Stomach (tissue), 9 donors: Measurements from ENCODE around the gene MIOX. TPM values are rescaled to one million over a fixed set of nuclear protein-coding genes. Genes with fewer than 3 reads are reported as not detected.

Experiments used
- DNase-seq, 2 donors: peaks; one replicate each; pipeline versions ENCODE4 v3.0.0 to v3.0.0-alpha.2; 2013 to 2019
- H3K27ac ChIP-seq, 5 donors: fragments of 200-600 bp in 4 of 5; sonication (generic) in 4 of 5; one replicate each; pipeline ENCODE4 v1.5.1; 2013 to 2019; ENCODE audit warnings: mild to moderate bottlenecking in 1 of 5, moderate library complexity in 1 of 5
- H3K27me3 ChIP-seq, 3 donors: fragments of 200-600 bp; sonication (generic); one replicate each; pipeline ENCODE4 v1.5.1; 2017 to 2019; ENCODE audit warnings: mixed run types in 1 of 3
- H3K36me3 ChIP-seq, 4 donors: fragments of 200-600 bp; sonication (generic); 1 replicate in 3 of 4; 2 replicates in 1 of 4; pipeline ENCODE4 v1.5.1; 2016 to 2019
- H3K4me1 ChIP-seq, 4 donors: fragments of 200-600 bp; sonication (generic); one replicate each; pipeline ENCODE4 v1.5.1; 2016 to 2019
- H3K4me3 ChIP-seq, 4 donors: fragments of 200-600 bp; sonication (generic) in 3 of 4; one replicate each; pipeline ENCODE4 v1.5.1; 2016 to 2019; ENCODE audit warnings: mild to moderate bottlenecking in 1 of 4
- H3K9me3 ChIP-seq, 4 donors: fragments of 200-600 bp; sonication (generic); one replicate each; pipeline ENCODE4 v1.5.1; 2016 to 2019
- EP300 ChIP-seq: sonication (generic); formaldehyde crosslinking; IDR thresholded peaks from one replicate; pipeline ENCODE4 v1.6.1; 2017; ENCODE audit warnings: antibody characterized with exemption
- POLR2A ChIP-seq, 4 donors: fragments of 450-650 bp; IDR thresholded peaks; one replicate each; pipeline ENCODE4 v1.6.1; 2016; ENCODE audit warnings: antibody characterized with exemption in 4 of 4, control low read depth in 2 of 4, mild to moderate bottlenecking in 1 of 4, moderate library complexity in 1 of 4
- POLR2AphosphoS5 ChIP-seq, 3 donors: sonication (generic); formaldehyde crosslinking; IDR thresholded peaks; one replicate each; pipeline ENCODE4 v1.6.1; 2016; ENCODE audit warnings: antibody characterized with exemption in 3 of 3
- WGBS, 5 donors: extraction: QIAGEN DNeasy Blood & Tissue Kit in 3 of 5; methylation state at CpG; one replicate each; pipeline versions ENCODE4 v1.1.5 to v1.1.7; 2013 to 2018; 5-methylcytosine and 5-hydroxymethylcytosine counted together
- intact Hi-C: fragments of 100-400 bp; cut with DNase I; formaldehyde crosslinking; loops from one replicate; pipeline ENCODE4 v1.15.1; 2023; ENCODE audit warnings: low total_unique reads
- polyA plus RNA-seq, 3 donors: library from polyadenylated mRNA; stranded (reverse); fragments of 200-250 nt; gene quantifications; one replicate each; pipeline ENCODE4 v1.2.3, GENCODE V29; 2013
- total RNA-seq, 5 donors: library from RNA; depleted of rRNA; stranded (reverse); fragments of >200 nt; gene quantifications; one replicate each; pipeline versions ENCODE4 v1.1.0 to v1.2.3, GENCODE V29; 2014 to 2016
- TF ChIP-seq, protein P1 (sequence below), 7 experiments: fragments of 450-650 bp in 4 of 7; fragments of 200-600 bp in 3 of 7; sonication (generic) in 3 of 7; IDR thresholded peaks; one replicate each; pipeline ENCODE4 v1.5.1; 2016 to 2019; ENCODE audit warnings: antibody characterized with exemption in 7 of 7, control low read depth in 2 of 7, mild to moderate bottlenecking in 1 of 7
- donor health status: healthy with polysubstance abuse.
- donor health status: Bipolar disorder and iron deficiency.
- donor health status: healthy.

MIOX gene
- total and polyA plus RNA-seq, 8 donors = 0.40 TPM; not detected in 7

DNA sequence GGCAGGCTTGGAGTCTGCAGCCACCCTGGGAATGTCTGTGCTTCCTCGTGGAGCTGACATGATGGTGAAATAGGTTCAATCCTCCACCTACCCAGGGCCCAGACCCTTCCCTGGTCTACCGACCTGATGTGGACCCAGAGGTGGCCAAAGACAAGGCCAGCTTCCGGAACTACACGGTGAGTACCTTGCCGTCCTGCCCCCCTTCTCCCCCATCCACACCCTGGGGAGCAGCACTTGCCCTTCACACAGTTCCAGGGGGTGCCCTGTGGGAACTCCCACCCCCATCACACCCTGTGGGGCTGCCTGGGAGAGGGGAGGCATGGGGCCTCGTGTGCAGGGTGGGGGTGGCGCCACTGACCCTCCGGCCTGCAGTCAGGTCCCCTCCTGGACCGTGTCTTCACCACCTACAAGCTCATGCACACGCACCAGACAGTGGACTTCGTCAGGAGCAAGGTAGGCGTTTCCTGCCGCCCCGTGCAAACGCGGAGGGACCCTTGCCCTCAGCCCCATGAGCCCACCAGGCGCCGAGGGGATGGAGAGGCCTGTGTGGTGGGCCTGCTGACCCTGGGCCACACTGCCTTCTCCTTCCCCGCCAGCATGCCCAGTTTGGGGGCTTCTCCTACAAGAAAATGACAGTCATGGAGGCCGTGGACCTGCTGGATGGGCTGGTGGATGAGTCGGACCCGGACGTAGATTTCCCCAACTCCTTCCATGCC is 789 bp downstream of the MIOX start:
- DNase-seq = no peak
- Histone ChIP-seq H3K36me3 (no peaks in the 10 kb centered on the region), H3K27ac (no peak overlapping the region), H3K9me3 (no peaks in the 10 kb centered on the region), H3K4me3 (no peak overlapping the region), H3K27me3 (peaks cover 0 to 65% (median 6%) of the 10 kb centered on the region in 3 donors), H3K4me1 (peaks cover 9 to 36% (median 29%) of the 10 kb centered on the region in 4 donors)
- WGBS, 5 donors = 81 to 93% (median 83%) methylated on average over 7 to 23 of the region's 23 CpGs
- intact Hi-C loops = no loop called here
- TF ChIP-seq EP300 (no peak), POLR2A (IDR thresholded peaks at IDR 0.05) (no peak), POLR2AphosphoS5 (IDR thresholded peaks at IDR 0.05) (no peak)
- TF ChIP-seq, protein P1, sequence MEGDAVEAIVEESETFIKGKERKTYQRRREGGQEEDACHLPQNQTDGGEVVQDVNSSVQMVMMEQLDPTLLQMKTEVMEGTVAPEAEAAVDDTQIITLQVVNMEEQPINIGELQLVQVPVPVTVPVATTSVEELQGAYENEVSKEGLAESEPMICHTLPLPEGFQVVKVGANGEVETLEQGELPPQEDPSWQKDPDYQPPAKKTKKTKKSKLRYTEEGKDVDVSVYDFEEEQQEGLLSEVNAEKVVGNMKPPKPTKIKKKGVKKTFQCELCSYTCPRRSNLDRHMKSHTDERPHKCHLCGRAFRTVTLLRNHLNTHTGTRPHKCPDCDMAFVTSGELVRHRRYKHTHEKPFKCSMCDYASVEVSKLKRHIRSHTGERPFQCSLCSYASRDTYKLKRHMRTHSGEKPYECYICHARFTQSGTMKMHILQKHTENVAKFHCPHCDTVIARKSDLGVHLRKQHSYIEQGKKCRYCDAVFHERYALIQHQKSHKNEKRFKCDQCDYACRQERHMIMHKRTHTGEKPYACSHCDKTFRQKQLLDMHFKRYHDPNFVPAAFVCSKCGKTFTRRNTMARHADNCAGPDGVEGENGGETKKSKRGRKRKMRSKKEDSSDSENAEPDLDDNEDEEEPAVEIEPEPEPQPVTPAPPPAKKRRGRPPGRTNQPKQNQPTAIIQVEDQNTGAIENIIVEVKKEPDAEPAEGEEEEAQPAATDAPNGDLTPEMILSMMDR (IDR thresholded peaks at IDR 0.05) = no peak

DNA sequence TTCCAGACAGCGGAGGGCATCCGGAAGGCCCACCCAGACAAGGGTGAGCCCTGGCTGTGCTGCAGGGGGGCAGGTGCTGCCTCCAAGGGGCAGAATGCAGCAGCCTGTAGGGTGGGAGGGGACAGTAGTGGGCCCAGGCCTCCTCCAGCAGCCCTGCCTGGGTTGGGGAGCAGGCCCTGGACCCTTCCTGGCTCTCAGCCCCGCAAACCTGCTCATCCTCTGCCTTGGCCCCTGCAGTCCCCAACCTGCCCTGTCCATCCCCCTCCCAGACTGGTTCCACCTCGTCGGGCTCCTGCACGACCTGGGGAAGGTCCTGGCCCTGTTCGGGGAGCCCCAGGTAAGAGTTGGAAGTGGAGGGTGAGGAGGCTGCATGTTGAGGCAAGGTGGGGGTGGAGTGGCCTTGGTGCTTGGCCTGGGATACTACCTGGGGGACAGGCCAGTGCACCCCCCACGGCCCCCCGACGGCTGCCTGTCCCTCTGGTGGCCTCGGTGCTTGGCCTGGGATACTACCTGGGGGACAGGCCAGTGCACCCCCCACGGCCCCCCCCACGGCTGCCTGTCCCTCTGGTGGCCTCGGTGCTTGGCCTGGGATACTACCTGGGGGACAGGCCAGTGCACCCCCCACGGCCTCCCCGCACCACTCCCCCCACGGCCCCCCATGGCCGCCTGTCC is 1.5 kb downstream of the MIOX start:
- Histone ChIP-seq H3K36me3 (no peaks in the 10 kb centered on the region), H3K27me3 (peaks cover 0 to 58% (median 0%) of the 10 kb centered on the region in 3 donors), H3K4me1 (peaks cover 9 to 29% (median 23%) of the 10 kb centered on the region in 4 donors), H3K4me3 (no peak overlapping the region), H3K9me3 (no peaks in the 10 kb centered on the region), H3K27ac (no peak overlapping the region)
- no peak for DNase-seq
- WGBS, 5 donors = 67 to 85% (median 83%) methylated on average over 7 to 18 of the region's 18 CpGs
- intact Hi-C loops = no loop called here
- TF ChIP-seq, protein P1 (IDR thresholded peaks at IDR 0.05) = no peak
- TF ChIP-seq POLR2A (IDR thresholded peaks at IDR 0.05) (no peak), POLR2AphosphoS5 (IDR thresholded peaks at IDR 0.05) (no peak), EP300 (no peak)

DNA sequence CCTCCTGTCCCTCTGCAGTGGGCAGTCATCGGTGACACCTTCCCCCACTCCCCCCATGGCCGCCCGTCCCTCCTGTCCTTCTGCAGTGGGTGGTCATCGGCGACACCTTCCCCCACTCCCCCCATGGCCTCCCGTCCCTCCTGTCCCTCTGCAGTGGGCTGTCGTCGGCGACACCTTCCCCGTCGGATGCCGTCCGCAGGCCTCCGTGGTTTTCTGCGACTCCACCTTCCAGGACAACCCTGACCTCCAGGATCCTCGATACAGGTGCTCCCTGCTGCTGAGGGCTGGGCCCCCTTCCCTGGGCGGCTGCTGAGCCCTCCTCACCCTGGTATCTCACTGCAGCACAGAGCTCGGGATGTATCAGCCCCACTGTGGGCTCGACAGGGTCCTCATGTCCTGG is 2.2 kb downstream of the MIOX start:
- H3K36me3 ChIP-seq = no peaks in the 10 kb centered on the region
- 78 to 87% (median 80%) methylated on average over 16 to 19 of the region's 19 CpGs for WGBS, 5 donors
- H3K9me3 ChIP-seq = no peaks in the 10 kb centered on the region
- peaks cover 9 to 22% (median 17%) of the 10 kb centered on the region in 4 donors for H3K4me1 ChIP-seq
- peaks cover 0 to 51% (median 0%) of the 10 kb centered on the region in 3 donors for H3K27me3 ChIP-seq
- no peak for DNase-seq
- no peak overlapping the region for H3K4me3 ChIP-seq
- intact Hi-C loops = no loop called here
- no peak overlapping the region for H3K27ac ChIP-seq
- TF ChIP-seq EP300 = no peak

DNA sequence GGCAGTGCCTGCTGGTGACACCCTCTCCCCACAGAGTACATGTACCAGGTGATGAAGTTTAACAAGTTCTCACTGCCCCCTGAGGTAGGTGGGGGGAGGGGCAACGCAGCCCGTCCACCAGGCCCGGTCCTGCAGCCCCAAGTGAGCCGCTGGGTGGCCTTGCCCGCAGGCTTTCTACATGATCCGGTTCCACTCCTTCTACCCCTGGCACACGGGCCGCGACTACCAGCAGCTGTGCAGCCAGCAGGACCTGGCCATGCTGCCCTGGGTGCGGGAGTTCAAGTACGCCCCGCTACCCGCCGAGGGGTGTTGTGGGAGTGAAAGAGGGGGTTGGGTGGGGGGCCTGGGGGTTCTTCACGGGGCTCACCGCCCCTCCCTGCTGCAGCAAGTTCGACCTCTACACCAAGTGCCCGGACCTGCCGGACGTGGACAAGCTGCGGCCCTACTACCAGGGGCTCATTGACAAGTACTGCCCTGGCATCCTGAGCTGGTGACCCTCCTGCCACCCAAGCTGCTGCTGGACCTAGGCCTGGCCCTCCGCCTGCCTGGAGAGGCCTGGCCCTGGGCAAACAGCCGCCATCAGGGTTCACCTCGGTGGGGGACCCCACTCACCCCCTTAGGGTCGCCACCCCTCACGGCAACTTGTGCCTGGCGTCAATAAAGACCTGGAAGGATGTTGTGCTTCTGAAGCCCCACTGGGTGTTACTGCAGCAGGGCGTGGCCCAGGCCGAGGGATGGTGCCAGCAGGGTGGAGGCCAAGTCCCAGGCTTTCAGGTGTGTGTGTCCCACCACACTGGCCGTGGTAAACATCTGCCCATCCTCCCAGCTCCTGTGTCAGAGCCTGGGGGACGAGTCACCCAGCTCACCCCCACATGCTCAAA is 2.9 kb downstream of the MIOX start:
- peaks cover 0 to 44% (median 0%) of the 10 kb centered on the region in 3 donors for H3K27me3 ChIP-seq
- intact Hi-C loops = no loop called here
- peak in 1 of 2 donors; percentile 3 for DNase-seq
- no peak overlapping the region for H3K27ac ChIP-seq
- no peaks in the 10 kb centered on the region for H3K36me3 ChIP-seq
- WGBS, 5 donors = 76 to 88% (median 82%) methylated on average over 25 to 31 of the region's 31 CpGs
- H3K9me3 ChIP-seq = no peaks in the 10 kb centered on the region
- no peak overlapping the region for H3K4me3 ChIP-seq
- peaks cover 2 to 14% (median 10%) of the 10 kb centered on the region in 4 donors for H3K4me1 ChIP-seq
- TF ChIP-seq EP300 = no peak
- no peak for TF ChIP-seq POLR2AphosphoS5 (IDR thresholded peaks at IDR 0.05)
- TF ChIP-seq POLR2A (IDR thresholded peaks at IDR 0.05) = no peak
- TF ChIP-seq, protein P1 (IDR thresholded peaks at IDR 0.05) = no peak
